Measurements from ENCODE around the gene PTBP3.

DNA sequence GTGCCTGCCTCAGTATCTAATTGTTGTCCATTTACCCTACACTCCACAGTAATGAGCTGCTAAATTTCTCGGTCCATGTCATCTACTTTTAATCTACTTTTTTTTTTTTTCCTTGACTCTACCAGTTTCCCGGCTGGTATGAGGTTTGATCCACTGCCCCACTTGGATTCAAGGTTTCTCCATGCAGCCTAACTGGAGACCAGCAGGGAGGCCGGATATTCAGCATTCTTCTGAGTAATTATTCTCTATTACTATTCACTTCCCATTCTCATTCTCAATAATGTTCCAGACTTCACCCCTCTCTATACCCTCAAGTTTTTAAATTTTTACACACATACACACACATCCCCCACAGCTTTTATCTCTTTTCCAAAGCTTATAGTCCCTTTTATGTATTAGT, 107.3 kb downstream of the PTBP3 start:
- TF ChIP-seq EZH2 (optimal IDR thresholded peaks at IDR 0.05; ENCODE audit: low read depth, low read length), result no peak
- TF ChIP-seq, protein P1, sequence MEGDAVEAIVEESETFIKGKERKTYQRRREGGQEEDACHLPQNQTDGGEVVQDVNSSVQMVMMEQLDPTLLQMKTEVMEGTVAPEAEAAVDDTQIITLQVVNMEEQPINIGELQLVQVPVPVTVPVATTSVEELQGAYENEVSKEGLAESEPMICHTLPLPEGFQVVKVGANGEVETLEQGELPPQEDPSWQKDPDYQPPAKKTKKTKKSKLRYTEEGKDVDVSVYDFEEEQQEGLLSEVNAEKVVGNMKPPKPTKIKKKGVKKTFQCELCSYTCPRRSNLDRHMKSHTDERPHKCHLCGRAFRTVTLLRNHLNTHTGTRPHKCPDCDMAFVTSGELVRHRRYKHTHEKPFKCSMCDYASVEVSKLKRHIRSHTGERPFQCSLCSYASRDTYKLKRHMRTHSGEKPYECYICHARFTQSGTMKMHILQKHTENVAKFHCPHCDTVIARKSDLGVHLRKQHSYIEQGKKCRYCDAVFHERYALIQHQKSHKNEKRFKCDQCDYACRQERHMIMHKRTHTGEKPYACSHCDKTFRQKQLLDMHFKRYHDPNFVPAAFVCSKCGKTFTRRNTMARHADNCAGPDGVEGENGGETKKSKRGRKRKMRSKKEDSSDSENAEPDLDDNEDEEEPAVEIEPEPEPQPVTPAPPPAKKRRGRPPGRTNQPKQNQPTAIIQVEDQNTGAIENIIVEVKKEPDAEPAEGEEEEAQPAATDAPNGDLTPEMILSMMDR (IDR thresholded peaks at IDR 0.05; ENCODE audit: low read length), result no peak
- TF ChIP-seq EZH2phosphoT487 (IDR thresholded peaks at IDR 0.05; ENCODE audit: low read length), result no peak

Measured in MM.1S (cell line).